Epithelial cell of proximal tubule (primary cell): ENCODE measurements around the gene NTSR1. TPM values are rescaled to one million over a fixed set of nuclear protein-coding genes. Genes with fewer than 3 reads are reported as not detected.

Experiments used
- DNase-seq: peaks from one replicate; pipeline ENCODE4 v3.0.0-alpha.2; 2011; ENCODE audit warnings: low read depth
- H3K4me3 ChIP-seq: 2 replicates; pipeline ENCODE4 v1.5.1; 2011; ENCODE audit warnings: low read depth, mild to moderate bottlenecking, low read length
- CTCF ChIP-seq: conservative IDR thresholded peaks from 2 replicates; pipeline ENCODE4 v1.5.1; 2012; ENCODE audit warnings: low read depth, mild to moderate bottlenecking, low read length
- total RNA-seq: library from RNA; depleted of rRNA; stranded (reverse); fragments of >200 nt; gene quantifications from 2 replicates; pipeline ENCODE4 v1.2.3, GENCODE V29; 2015

Gene NTSR1
- total RNA-seq, 1 donor from 2014 or later = not detected

GRCh38 chr20:62728781-62729300 lies 20.2 kb downstream of the NTSR1 start:
- no peak for DNase-seq
- TF ChIP-seq CTCF = no peak
- no peak overlapping the region for H3K4me3 ChIP-seq

GRCh38 chr20:62730481-62730880 lies 21.8 kb downstream of the NTSR1 start:
- DNase-seq = no peak
- TF ChIP-seq CTCF = no peak
- no peak overlapping the region for H3K4me3 ChIP-seq

- TF ChIP-seq CTCF = no peak
- DNase-seq = no peak
- H3K4me3 ChIP-seq = no peak overlapping the region
These were observed 23.6 kb downstream of the NTSR1 start for GRCh38 chr20:62732031-62732760.

GRCh38 chr20:62732842-62733525 lies 24.3 kb downstream of the NTSR1 start:
- no peak for DNase-seq
- TF ChIP-seq CTCF = no peak
- no peak overlapping the region for H3K4me3 ChIP-seq

GRCh38 chr20:62733526-62733842 lies 24.8 kb downstream of the NTSR1 start:
- TF ChIP-seq CTCF = no peak
- no peak overlapping the region for H3K4me3 ChIP-seq
- no peak for DNase-seq

- no peak for DNase-seq
- H3K4me3 ChIP-seq = no peak overlapping the region
- no peak for TF ChIP-seq CTCF
These were observed 25.3 kb downstream of the NTSR1 start for GRCh38 chr20:62733891-62734290.

- H3K4me3 ChIP-seq = no peak overlapping the region
- no peak for DNase-seq
- no peak for TF ChIP-seq CTCF
These were observed 25.7 kb downstream of the NTSR1 start for GRCh38 chr20:62734326-62734725.
